ENCODE data around the gene TMEM184A.

GRCh38 chr7:1535100-1535458 lies 20.9 kb downstream of the TMEM184A start:
- TF ChIP-seq CTCF (IDR thresholded peaks at IDR 0.05), result no peak
- no peak for TF ChIP-seq POLR2A (IDR thresholded peaks at IDR 0.05)

Measured in breast epithelium (tissue), 3 donors.